GM23338 (cell line): Measurements from ENCODE around the gene DNAJC4. TPM values are rescaled to one million over a fixed set of nuclear protein-coding genes. Genes with fewer than 3 reads are reported as not detected.

Source experiments
- ATAC-seq: fragments of 200-7000 bp; cut with Tn5 transposase; 3 replicates; pipeline ENCODE4 v1.9.1; 2020
- DNase-seq: peaks from one replicate; pipeline ENCODE4 v3.0.0-alpha.2; 2015; ENCODE audit warnings: low spot score
- H2AFZ ChIP-seq: fragments of 200-600 bp; sonication (generic); 2 replicates; pipeline ENCODE4 v1.8.0; 2016; ENCODE audit warnings: antibody characterized with exemption, mild to moderate bottlenecking, moderate library complexity
- H3F3A ChIP-seq: fragments of 200-600 bp; sonication (generic); replicated peaks from 2 replicates; pipeline ENCODE4 v1.8.0; 2017; ENCODE audit warnings: antibody characterized with exemption, mixed run types, low read depth
- H3K27ac ChIP-seq: fragments of 200-600 bp; sonication (generic); 2 replicates; pipeline ENCODE4 v1.6.1; 2016; ENCODE audit warnings: low read depth
- H3K27me3 ChIP-seq: fragments of 200-600 bp; sonication (generic); 2 replicates; pipeline ENCODE4 v1.8.0; 2016; ENCODE audit warnings: mild to moderate bottlenecking, mixed run types, moderate library complexity; ENCODE audit not compliant: insufficient read depth
- H3K36me3 ChIP-seq: fragments of 200-600 bp; sonication (generic); 2 replicates; pipeline ENCODE4 v1.8.0; 2016; ENCODE audit warnings: mild to moderate bottlenecking; ENCODE audit not compliant: insufficient read depth
- H3K4me1 ChIP-seq: fragments of 200-600 bp; sonication (generic); 2 replicates; pipeline ENCODE4 v1.8.0; 2016; ENCODE audit warnings: mild to moderate bottlenecking, moderate library complexity; ENCODE audit not compliant: insufficient read depth
- H3K4me2 ChIP-seq: fragments of 200-600 bp; sonication (generic); 2 replicates; pipeline ENCODE4 v1.7.1; 2017; ENCODE audit warnings: mixed run types
- H3K4me3 ChIP-seq: fragments of 200-600 bp; sonication (generic); 2 replicates; pipeline ENCODE4 v1.6.1; 2016; ENCODE audit warnings: mixed run types
- H3K79me2 ChIP-seq: fragments of 200-600 bp; sonication (generic); replicated peaks from 2 replicates; pipeline ENCODE4 v1.8.0; 2017; ENCODE audit warnings: mild to moderate bottlenecking; ENCODE audit not compliant: insufficient read depth
- H3K9me2 ChIP-seq: fragments of 200-600 bp; sonication (generic); 2 replicates; pipeline ENCODE4 v1.8.0; 2017; ENCODE audit not compliant: insufficient read depth
- H4K20me1 ChIP-seq: fragments of 200-600 bp; sonication (generic); replicated peaks from 2 replicates; pipeline ENCODE4 v1.8.0; 2017; ENCODE audit warnings: mild to moderate bottlenecking; ENCODE audit not compliant: insufficient read depth
- H3K27ac Mint-ChIP-seq: 2 replicates; pipeline ENCODE4 v1.8.0; 2020; ENCODE audit warnings: inconsistent platforms, mild to moderate bottlenecking, moderate library complexity, mixed read lengths
- H3K27me3 Mint-ChIP-seq: 3 replicates; pipeline ENCODE4 v1.8.0; 2022; ENCODE audit warnings: low read depth, mild to moderate bottlenecking, moderate library complexity, mixed read lengths, inconsistent platforms; ENCODE audit not compliant: insufficient read depth, poor library complexity
- H3K36me3 Mint-ChIP-seq: 3 replicates; pipeline ENCODE4 v1.8.0; 2021; ENCODE audit warnings: low read depth, mild to moderate bottlenecking, inconsistent platforms, moderate library complexity, mixed read lengths
- H3K4me1 Mint-ChIP-seq: 3 replicates; pipeline ENCODE4 v1.8.0; 2020; ENCODE audit warnings: mild to moderate bottlenecking, inconsistent platforms, mixed read lengths
- H3K4me3 Mint-ChIP-seq: 3 replicates; pipeline ENCODE4 v1.8.0; 2021; ENCODE audit warnings: moderate library complexity, mild to moderate bottlenecking, inconsistent platforms, mixed read lengths
- H3K9me3 Mint-ChIP-seq: 3 replicates; pipeline ENCODE4 v1.8.0; 2020; ENCODE audit warnings: moderate library complexity, mild to moderate bottlenecking, inconsistent platforms, mixed read lengths
- ETS1 ChIP-seq: IDR thresholded peaks from 2 replicates; pipeline ENCODE4 v1.6.1; 2016; ENCODE audit warnings: antibody characterized with exemption
- NANOG ChIP-seq: IDR thresholded peaks from 2 replicates; pipeline ENCODE4 v1.6.1; 2016; ENCODE audit warnings: antibody characterized with exemption, borderline replicate concordance
- POLR2AphosphoS5 ChIP-seq: IDR thresholded peaks from 2 replicates; pipeline ENCODE4 v1.6.1; 2016; ENCODE audit warnings: antibody characterized with exemption, low read depth
- REST ChIP-seq: IDR thresholded peaks from one replicate; pipeline ENCODE4 v1.6.1; 2018; ENCODE audit warnings: antibody characterized with exemption; ENCODE audit not compliant: unreplicated experiment
- STAT1 ChIP-seq: IDR thresholded peaks from one replicate; pipeline ENCODE4 v1.6.1; 2016; ENCODE audit warnings: antibody characterized with exemption; ENCODE audit not compliant: unreplicated experiment
- ZNF114 ChIP-seq: fragments of 250-450 bp; sonication (Bioruptor Pico); IDR thresholded peaks from 2 replicates; pipeline ENCODE4 v1.5.0; 2020; ENCODE audit warnings: mild to moderate bottlenecking, moderate library complexity
- ZNF462 ChIP-seq: fragments of 250-450 bp; sonication (Bioruptor Pico); IDR thresholded peaks from 2 replicates; pipeline ENCODE4 v1.5.0; 2020; ENCODE audit warnings: mild to moderate bottlenecking, moderate library complexity
- polyA plus RNA-seq: library from polyadenylated mRNA; unstranded; fragments of >200 nt; fragmentation: Nextera tagmentation; extraction: Ambion mirVana; gene quantifications from 2 replicates; pipeline ENCODE4 v1.2.1, GENCODE V29; 2016
- total RNA-seq: library from RNA; depleted of rRNA; stranded (reverse); fragments of >200 nt; shearing (Covaris generic); gene quantifications from 2 replicates; pipeline ENCODE4 v1.2.3, GENCODE V29; 2014

The DNAJC4 gene
- total and polyA plus RNA-seq, 2 experiments from 2014 or later, result 10.5 to 34.4 TPM

GRCh38 chr11:64220798-64221197 lies 9.6 kb upstream of the DNAJC4 start:
- Mint-ChIP-seq H3K36me3 (peaks cover 3% of the 10 kb centered on the region; the same call in 1 of the 3 replicates), H3K27ac (no peak overlapping the region), H3K4me3 (no peak overlapping the region), H3K27me3 (peaks cover 5% of the 10 kb centered on the region), H3K9me3 (no peaks in the 10 kb centered on the region), H3K4me1 (peaks cover 10% of the 10 kb centered on the region; the same call in 2 of the 3 replicates)
- TF ChIP-seq STAT1, result no peak
- TF ChIP-seq POLR2AphosphoS5, result no peak
- TF ChIP-seq ZNF114, result no peak
- no peak for TF ChIP-seq NANOG
- TF ChIP-seq REST, result no peak
- no peak for TF ChIP-seq ZNF462 (CRISPR knock-in tag)
- no peak for TF ChIP-seq ETS1
- Histone ChIP-seq H3K4me3 (no peak overlapping the region), H3K4me1 (no peaks in the 10 kb centered on the region; the same call in 1 of the 2 replicates), H3K27ac (no peak overlapping the region), H2AFZ (no peak overlapping the region), H3K4me2 (no peak overlapping the region), H3K36me3 (no peaks in the 10 kb centered on the region; the same call in 1 of the 2 replicates), H3K9me2 (no peaks in the 10 kb centered on the region), H4K20me1 (no peaks in the 10 kb centered on the region), H3F3A (no peaks in the 10 kb centered on the region), H3K79me2 (no peaks in the 10 kb centered on the region), H3K27me3 (no peaks in the 10 kb centered on the region)
- ATAC-seq (no peak), DNase-seq (no peak)
